OCI-LY3 (cell line): ENCODE results near the gene TOMM40.

Experiments
- H2AFZ ChIP-seq: fragments of 200-600, 300-600 bp; shearing (Covaris generic); 2 replicates; pipeline ENCODE4 v1.6.0; 2014; ENCODE audit warnings: antibody characterized with exemption, low read depth, low read length
- H3K27ac ChIP-seq: fragments of 200-600, 300-600 bp; sonication (generic); 2 replicates; pipeline ENCODE4 v1.5.1; 2014; ENCODE audit warnings: mild to moderate bottlenecking, low read length, moderate library complexity, mixed read lengths
- H3K27me3 ChIP-seq: fragments of 200-600, 300-600 bp; sonication (generic); 2 replicates; pipeline ENCODE4 v1.6.1; 2014; ENCODE audit warnings: low read depth, low read length, mixed read lengths
- H3K36me3 ChIP-seq: fragments of 200-600, 300-600 bp; sonication (generic); replicated peaks from 2 replicates; pipeline ENCODE3; 2014; ENCODE audit warnings: low read depth, low read length, mixed read lengths
- H3K4me1 ChIP-seq: fragments of 300-600, 200-600 bp; sonication (generic); 2 replicates; pipeline ENCODE4 v1.6.1; 2014; ENCODE audit warnings: low read length, mixed read lengths
- H3K4me2 ChIP-seq: fragments of 200-600, 300-600 bp; sonication (generic); 2 replicates; pipeline ENCODE4 v1.6.1; 2014; ENCODE audit warnings: low read length, mixed read lengths
- H3K4me3 ChIP-seq: fragments of 300-600, 200-600 bp; sonication (generic); 2 replicates; pipeline ENCODE4 v1.5.1; 2014; ENCODE audit warnings: antibody characterized with exemption, mild to moderate bottlenecking, low read length, moderate library complexity
- H3K79me2 ChIP-seq: fragments of 300-600, 200-600 bp; shearing (Covaris generic); 2 replicates; pipeline ENCODE4 v1.6.1; 2014; ENCODE audit warnings: mild to moderate bottlenecking, low read length, mixed read lengths
- H3K9ac ChIP-seq: fragments of 300-600, 200-600 bp; shearing (Covaris generic); 2 replicates; pipeline ENCODE4 v1.6.0; 2014; ENCODE audit warnings: mild to moderate bottlenecking, low read length, moderate library complexity
- H3K9me3 ChIP-seq: fragments of 200-600, 300-600 bp; shearing (Covaris generic); 2 replicates; pipeline ENCODE4 v1.6.1; 2014; ENCODE audit warnings: low read length, mixed read lengths; ENCODE audit not compliant: insufficient read depth
- H4K20me1 ChIP-seq: fragments of 200-600, 300-600 bp; sonication (generic); 2 replicates; pipeline ENCODE4 v1.6.1; 2016; ENCODE audit warnings: low read length, mixed read lengths; ENCODE audit not compliant: insufficient read depth
- EZH2phosphoT487 ChIP-seq: fragments of 200-600 bp; shearing (Covaris generic); IDR thresholded peaks from 2 replicates; pipeline ENCODE4 v1.6.1; 2018; ENCODE audit warnings: antibody characterized with exemption, mixed run types, low read depth
- TF ChIP-seq, protein P1 (sequence below): fragments of 200-600, 300-600 bp; sonication (generic); IDR thresholded peaks from 2 replicates; pipeline ENCODE4 v1.5.1; 2014; ENCODE audit warnings: antibody characterized with exemption, low read length, low read depth

TOMM40 gene

GRCh38 chr19:44867578-44867977 is 23.5 kb upstream of the TOMM40 start:
- H2AFZ ChIP-seq, result no peak overlapping the region
- no peaks in the 10 kb centered on the region for H3K4me1 ChIP-seq
- H3K9me3 ChIP-seq, result no peaks in the 10 kb centered on the region
- no peak overlapping the region for H3K4me3 ChIP-seq
- H3K79me2 ChIP-seq, result no peaks in the 10 kb centered on the region
- H3K4me2 ChIP-seq, result no peak overlapping the region
- no peaks in the 10 kb centered on the region; the same call in none of the 2 replicates for H3K27me3 ChIP-seq
- H3K9ac ChIP-seq, result no peak overlapping the region
- H4K20me1 ChIP-seq, result no peaks in the 10 kb centered on the region
- no peak overlapping the region for H3K27ac ChIP-seq
- TF ChIP-seq, protein P1, sequence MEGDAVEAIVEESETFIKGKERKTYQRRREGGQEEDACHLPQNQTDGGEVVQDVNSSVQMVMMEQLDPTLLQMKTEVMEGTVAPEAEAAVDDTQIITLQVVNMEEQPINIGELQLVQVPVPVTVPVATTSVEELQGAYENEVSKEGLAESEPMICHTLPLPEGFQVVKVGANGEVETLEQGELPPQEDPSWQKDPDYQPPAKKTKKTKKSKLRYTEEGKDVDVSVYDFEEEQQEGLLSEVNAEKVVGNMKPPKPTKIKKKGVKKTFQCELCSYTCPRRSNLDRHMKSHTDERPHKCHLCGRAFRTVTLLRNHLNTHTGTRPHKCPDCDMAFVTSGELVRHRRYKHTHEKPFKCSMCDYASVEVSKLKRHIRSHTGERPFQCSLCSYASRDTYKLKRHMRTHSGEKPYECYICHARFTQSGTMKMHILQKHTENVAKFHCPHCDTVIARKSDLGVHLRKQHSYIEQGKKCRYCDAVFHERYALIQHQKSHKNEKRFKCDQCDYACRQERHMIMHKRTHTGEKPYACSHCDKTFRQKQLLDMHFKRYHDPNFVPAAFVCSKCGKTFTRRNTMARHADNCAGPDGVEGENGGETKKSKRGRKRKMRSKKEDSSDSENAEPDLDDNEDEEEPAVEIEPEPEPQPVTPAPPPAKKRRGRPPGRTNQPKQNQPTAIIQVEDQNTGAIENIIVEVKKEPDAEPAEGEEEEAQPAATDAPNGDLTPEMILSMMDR, result no peak
- no peaks in the 10 kb centered on the region for H3K36me3 ChIP-seq

DNA sequence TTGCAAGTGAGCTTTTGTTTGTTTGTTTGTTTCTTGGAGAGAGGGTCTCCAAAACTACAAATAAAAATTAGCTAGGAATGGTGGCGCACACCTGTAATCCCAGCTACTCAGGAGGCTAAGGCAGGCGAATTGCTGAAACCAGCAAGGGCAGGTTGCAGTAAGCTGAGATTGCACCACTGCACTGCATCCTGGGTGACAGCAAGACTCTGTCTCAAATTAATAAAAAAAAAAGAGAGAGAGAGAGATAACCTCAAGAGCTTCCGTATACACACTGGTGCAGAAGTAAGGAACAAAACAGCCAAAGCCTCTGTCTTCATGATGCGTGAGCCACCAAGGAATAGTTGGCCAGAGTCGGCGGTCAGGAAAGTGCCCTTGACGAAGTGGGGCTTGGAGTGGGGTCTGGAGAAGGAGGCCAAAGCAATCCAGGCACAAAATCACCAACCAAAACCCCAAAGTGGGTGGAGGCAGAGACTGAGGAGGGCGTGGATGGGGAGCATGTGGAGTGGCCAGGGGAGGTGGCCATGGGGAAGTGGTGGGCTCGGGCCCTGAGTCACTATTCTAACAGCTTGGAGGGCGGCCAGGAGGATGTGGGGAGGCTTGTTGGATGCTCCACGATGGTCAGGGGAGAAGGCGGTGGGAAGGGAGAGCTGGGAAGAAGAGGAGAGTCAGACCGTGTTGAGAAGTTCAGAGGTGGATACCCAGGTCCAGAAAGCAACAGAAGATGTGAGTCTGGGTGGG is 21.2 kb upstream of the TOMM40 start:
- Histone ChIP-seq H3K79me2 (no peaks in the 10 kb centered on the region), H3K4me3 (no peak overlapping the region), H4K20me1 (no peaks in the 10 kb centered on the region), H3K4me1 (no peaks in the 10 kb centered on the region), H3K36me3 (no peaks in the 10 kb centered on the region), H3K27ac (no peak overlapping the region), H3K9ac (no peak overlapping the region), H3K9me3 (no peaks in the 10 kb centered on the region), H3K27me3 (no peaks in the 10 kb centered on the region; the same call in none of the 2 replicates), H2AFZ (no peak overlapping the region), H3K4me2 (no peak overlapping the region)
- TF ChIP-seq EZH2phosphoT487, result no peak
- TF ChIP-seq, protein P1, result no peak

DNA sequence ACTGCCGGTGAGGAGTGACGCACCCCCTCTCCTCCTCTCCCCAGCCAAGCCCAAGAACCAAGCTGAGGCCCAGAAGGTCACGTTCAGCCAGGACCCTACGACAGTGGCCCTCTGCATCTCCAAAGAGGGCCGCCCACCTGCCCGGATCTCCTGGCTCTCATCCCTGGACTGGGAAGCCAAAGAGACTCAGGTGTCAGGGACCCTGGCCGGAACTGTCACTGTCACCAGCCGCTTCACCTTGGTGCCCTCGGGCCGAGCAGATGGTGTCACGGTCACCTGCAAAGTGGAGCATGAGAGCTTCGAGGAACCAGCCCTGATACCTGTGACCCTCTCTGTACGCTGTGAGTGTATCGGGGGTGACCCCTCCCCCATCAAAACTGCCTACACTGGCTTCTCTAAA is 19.2 kb upstream of the TOMM40 start:
- Histone ChIP-seq H3K27me3 (peaks cover 4% of the 10 kb centered on the region; the same call in 1 of the 2 replicates), H3K27ac (no peak overlapping the region), H3K79me2 (no peaks in the 10 kb centered on the region), H2AFZ (no peak overlapping the region), H4K20me1 (no peaks in the 10 kb centered on the region), H3K4me1 (no peaks in the 10 kb centered on the region), H3K9ac (no peak overlapping the region), H3K9me3 (no peaks in the 10 kb centered on the region), H3K4me3 (no peak overlapping the region), H3K4me2 (no peak overlapping the region), H3K36me3 (no peaks in the 10 kb centered on the region)
- no peak for TF ChIP-seq EZH2phosphoT487
- TF ChIP-seq, protein P1, result no peak

- Histone ChIP-seq H3K27ac (no peak overlapping the region), H3K4me3 (no peak overlapping the region), H3K4me1 (no peaks in the 10 kb centered on the region), H3K9ac (no peak overlapping the region), H3K79me2 (no peaks in the 10 kb centered on the region), H4K20me1 (no peaks in the 10 kb centered on the region), H3K36me3 (no peaks in the 10 kb centered on the region), H3K27me3 (peaks cover 4% of the 10 kb centered on the region; the same call in 1 of the 2 replicates), H3K4me2 (no peak overlapping the region), H3K9me3 (no peaks in the 10 kb centered on the region), H2AFZ (no peak overlapping the region)
- TF ChIP-seq, protein P1, result no peak
- no peak for TF ChIP-seq EZH2phosphoT487
These were observed 18.4 kb upstream of the TOMM40 start for GRCh38 chr19:44872661-44873060.
